Endothelial cell (in vitro differentiated cells): ENCODE data around the gene FAM228B. TPM values are rescaled to one million over a fixed set of nuclear protein-coding genes. Genes with fewer than 3 reads are reported as not detected.

Experiments used
- DNase-seq: peaks from one replicate; pipeline ENCODE4 v3.0.0; 2021; ENCODE audit warnings: low spot score
- H3K27ac Mint-ChIP-seq: one replicate; pipeline ENCODE4 v1.8.0; 2021; ENCODE audit warnings: mixed read lengths, inconsistent platforms; ENCODE audit not compliant: unreplicated experiment
- H3K27me3 Mint-ChIP-seq: one replicate; pipeline ENCODE4 v1.8.0; 2021; ENCODE audit warnings: mild to moderate bottlenecking, moderate library complexity, mixed read lengths, inconsistent platforms; ENCODE audit not compliant: unreplicated experiment
- H3K36me3 Mint-ChIP-seq: one replicate; pipeline ENCODE4 v1.8.0; 2021; ENCODE audit warnings: mild to moderate bottlenecking, low read depth, mixed read lengths, inconsistent platforms; ENCODE audit not compliant: unreplicated experiment
- H3K4me1 Mint-ChIP-seq: one replicate; pipeline ENCODE4 v1.8.0; 2021; ENCODE audit warnings: mild to moderate bottlenecking, mixed read lengths, inconsistent platforms; ENCODE audit not compliant: unreplicated experiment
- H3K4me3 Mint-ChIP-seq: one replicate; pipeline ENCODE4 v1.8.0; 2021; ENCODE audit warnings: mild to moderate bottlenecking, mixed read lengths, inconsistent platforms; ENCODE audit not compliant: unreplicated experiment
- H3K9me3 Mint-ChIP-seq: one replicate; pipeline ENCODE4 v1.8.0; 2021; ENCODE audit warnings: mixed read lengths, inconsistent platforms; ENCODE audit not compliant: unreplicated experiment
- total RNA-seq: library from RNA; stranded (reverse); fragmentation: NEBNext Ultra II Directional; extraction: Animal tissue kit (Norgen Biotek cat#: 25700); gene quantifications from one replicate; pipeline ENCODE4 v1.2.1, GENCODE V29; 2021; ENCODE audit not compliant: unreplicated experiment
- TF ChIP-seq, protein P1 (sequence below): fragments of 200-600 bp; sonication (generic); IDR thresholded peaks from one replicate; pipeline ENCODE4 v1.5.0; 2021; ENCODE audit warnings: antibody characterized with exemption; ENCODE audit not compliant: unreplicated experiment

Gene FAM228B
- total RNA-seq, 1 donor from 2014 or later, result 21.3 TPM

DNA sequence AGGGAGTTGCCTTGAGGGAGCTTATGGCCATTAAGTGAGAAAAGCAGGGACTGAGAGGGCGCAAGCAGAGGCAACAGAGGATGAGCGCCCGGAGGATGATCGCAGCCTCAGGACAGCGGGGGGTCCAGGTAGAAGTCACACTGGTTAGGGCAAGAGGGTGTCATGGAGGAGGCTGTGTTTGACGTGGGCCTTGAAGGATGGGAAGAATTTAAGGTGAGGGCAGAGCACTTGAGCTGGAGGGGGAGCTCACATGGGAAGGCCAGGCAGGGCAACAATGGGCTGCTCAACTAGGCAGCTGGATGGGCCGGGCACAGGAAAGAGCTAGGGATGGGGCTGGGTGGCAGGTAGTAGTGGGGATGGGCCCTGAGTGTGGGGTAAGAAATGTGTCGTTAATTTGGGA is 83.4 kb downstream of the FAM228B start:
- Mint-ChIP-seq H3K9me3 (no peaks in the 10 kb centered on the region), H3K27me3 (peaks cover 18% of the 10 kb centered on the region), H3K4me1 (peaks cover 24% of the 10 kb centered on the region), H3K36me3 (peaks cover 69% of the 10 kb centered on the region), H3K4me3 (peak overlapping the region; percentile 45), H3K27ac (peak overlapping the region; percentile 36)
- no peak for DNase-seq
- TF ChIP-seq, protein P1, sequence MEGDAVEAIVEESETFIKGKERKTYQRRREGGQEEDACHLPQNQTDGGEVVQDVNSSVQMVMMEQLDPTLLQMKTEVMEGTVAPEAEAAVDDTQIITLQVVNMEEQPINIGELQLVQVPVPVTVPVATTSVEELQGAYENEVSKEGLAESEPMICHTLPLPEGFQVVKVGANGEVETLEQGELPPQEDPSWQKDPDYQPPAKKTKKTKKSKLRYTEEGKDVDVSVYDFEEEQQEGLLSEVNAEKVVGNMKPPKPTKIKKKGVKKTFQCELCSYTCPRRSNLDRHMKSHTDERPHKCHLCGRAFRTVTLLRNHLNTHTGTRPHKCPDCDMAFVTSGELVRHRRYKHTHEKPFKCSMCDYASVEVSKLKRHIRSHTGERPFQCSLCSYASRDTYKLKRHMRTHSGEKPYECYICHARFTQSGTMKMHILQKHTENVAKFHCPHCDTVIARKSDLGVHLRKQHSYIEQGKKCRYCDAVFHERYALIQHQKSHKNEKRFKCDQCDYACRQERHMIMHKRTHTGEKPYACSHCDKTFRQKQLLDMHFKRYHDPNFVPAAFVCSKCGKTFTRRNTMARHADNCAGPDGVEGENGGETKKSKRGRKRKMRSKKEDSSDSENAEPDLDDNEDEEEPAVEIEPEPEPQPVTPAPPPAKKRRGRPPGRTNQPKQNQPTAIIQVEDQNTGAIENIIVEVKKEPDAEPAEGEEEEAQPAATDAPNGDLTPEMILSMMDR, result no peak

DNA sequence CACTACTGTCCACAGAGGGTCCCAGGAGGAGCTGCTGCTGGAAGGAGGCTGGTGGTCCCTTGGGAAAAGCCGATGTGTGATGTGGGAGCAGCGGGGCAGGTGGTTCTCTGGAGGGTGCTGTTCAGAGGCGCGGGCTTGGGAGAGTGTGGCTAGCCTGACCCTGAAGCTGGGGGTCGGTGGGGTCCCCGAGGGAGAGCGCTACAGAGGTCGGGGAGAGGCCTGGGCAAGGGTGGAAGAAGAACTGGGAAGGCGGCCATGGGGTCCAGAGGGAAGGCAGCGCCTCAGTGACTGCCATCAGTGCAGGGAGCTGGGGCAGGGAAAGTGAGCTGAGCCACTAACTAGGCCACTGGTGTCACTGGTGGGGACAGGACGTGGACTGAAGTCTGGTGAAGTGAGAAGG is 84.1 kb downstream of the FAM228B start:
- no peaks in the 10 kb centered on the region for H3K9me3 Mint-ChIP-seq
- TF ChIP-seq, protein P1, result no peak
- peaks cover 72% of the 10 kb centered on the region for H3K36me3 Mint-ChIP-seq
- no peak for DNase-seq
- H3K4me3 Mint-ChIP-seq, result no peak overlapping the region
- peaks cover 18% of the 10 kb centered on the region for H3K27me3 Mint-ChIP-seq
- H3K4me1 Mint-ChIP-seq, result peaks cover 24% of the 10 kb centered on the region
- no peak overlapping the region for H3K27ac Mint-ChIP-seq

DNA sequence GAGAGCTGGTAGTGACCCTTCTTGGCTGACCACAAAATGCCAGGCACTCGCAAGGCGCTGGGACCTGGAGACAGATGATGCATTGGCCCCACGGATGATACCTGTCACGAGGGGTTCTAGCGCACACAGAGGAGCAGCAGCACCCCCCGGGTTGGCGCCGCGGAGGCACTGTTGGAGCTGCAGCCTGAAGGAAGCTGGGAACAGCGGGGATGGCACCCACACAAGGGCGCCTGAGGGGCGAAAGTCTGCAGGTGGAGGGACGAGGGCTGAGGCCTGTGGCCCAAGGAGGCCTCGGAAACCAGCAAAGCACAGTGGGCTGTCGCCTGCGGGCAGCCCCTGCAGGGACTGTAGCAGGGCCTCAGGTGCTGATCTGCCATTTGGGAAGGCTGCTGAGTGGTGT is 85.2 kb downstream of the FAM228B start:
- H3K4me1 Mint-ChIP-seq, result peaks cover 27% of the 10 kb centered on the region
- no peak overlapping the region for H3K27ac Mint-ChIP-seq
- DNase-seq, result no peak
- TF ChIP-seq, protein P1, result no peak
- peak overlapping the region; percentile 81 for H3K4me3 Mint-ChIP-seq
- no peaks in the 10 kb centered on the region for H3K9me3 Mint-ChIP-seq
- peaks cover 18% of the 10 kb centered on the region for H3K27me3 Mint-ChIP-seq
- H3K36me3 Mint-ChIP-seq, result peaks cover 77% of the 10 kb centered on the region

DNA sequence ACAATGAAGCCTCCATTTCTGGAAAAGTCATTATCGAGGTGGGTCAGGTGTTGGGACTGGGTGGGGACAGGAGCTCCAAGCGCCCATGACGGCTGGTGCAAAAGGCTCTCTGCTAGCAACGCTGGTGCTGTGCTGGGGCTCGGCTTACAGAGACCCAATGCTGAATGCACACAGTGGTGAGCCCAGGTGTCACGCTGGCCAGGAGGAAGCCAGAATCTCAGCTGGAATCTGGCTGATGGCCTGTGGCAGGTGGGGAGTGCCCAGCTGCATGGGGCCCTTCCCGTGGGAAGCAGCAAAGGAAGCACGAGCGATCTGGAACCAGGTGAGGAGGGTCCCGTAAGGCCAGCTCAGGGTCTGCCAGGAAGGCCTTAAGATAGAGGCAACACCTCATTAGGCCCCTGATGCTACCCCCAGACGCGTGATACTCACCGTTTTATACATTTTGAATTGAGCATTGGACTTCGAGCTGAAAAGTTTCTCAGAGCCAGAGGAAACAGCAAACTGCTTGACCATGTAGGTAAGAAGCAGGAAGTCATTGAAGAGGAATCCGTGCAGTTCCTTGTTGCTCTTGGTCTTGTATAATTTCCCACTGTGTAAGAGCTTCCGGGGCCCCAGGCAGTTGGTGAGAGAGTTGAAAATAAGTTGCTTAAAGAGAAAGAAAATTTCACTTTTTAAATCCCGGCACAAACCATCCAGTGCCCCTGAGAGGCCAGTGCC is 86.3 kb downstream of the FAM228B start:
- Mint-ChIP-seq H3K4me3 (peak overlapping the region; percentile 69), H3K9me3 (no peaks in the 10 kb centered on the region), H3K27ac (no peak overlapping the region), H3K4me1 (peaks cover 27% of the 10 kb centered on the region), H3K27me3 (peaks cover 18% of the 10 kb centered on the region), H3K36me3 (peaks cover 68% of the 10 kb centered on the region)
- no peak for DNase-seq
- TF ChIP-seq, protein P1, result no peak

DNA sequence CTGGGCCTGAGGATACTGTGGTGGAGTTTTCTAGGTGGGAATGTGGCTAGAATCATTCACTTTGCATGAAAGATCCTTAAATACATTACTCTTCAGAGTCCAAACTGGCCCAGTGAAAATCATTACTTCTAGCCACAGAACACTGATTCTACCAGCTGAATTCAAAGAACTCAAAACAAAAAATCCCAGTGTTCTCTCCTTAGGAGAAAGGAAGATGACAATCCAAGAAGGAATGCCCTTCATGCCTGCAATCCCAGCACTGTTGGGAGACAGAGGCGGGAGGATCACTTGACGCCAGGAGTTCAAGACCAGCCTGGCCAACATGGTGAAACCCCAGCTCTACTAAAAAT is 86.8 kb downstream of the FAM228B start:
- Mint-ChIP-seq H3K4me3 (peak overlapping the region; percentile 6), H3K27ac (no peak overlapping the region), H3K4me1 (peaks cover 27% of the 10 kb centered on the region), H3K9me3 (no peaks in the 10 kb centered on the region), H3K36me3 (peaks cover 68% of the 10 kb centered on the region), H3K27me3 (peaks cover 18% of the 10 kb centered on the region)
- TF ChIP-seq, protein P1, result no peak
- no peak for DNase-seq
